ENCODE data around the gene GSE1.

Gene GSE1

GRCh38 chr16:85659336-85659735 is 46.2 kb downstream of the GSE1 start:
- TF ChIP-seq CTCF (IDR thresholded peaks at IDR 0.05; ENCODE audit: extremely low read depth, missing control alignments): no peak
- DNase-seq (ENCODE audit: low spot score): no peak

GRCh38 chr16:85659805-85660511 is 46.8 kb downstream of the GSE1 start:
- DNase-seq (ENCODE audit: low spot score): peak; percentile 91

GRCh38 chr16:85660843-85661739 is 48.0 kb downstream of the GSE1 start:
- DNase-seq (ENCODE audit: low spot score): peak; percentile 21
- no peak for TF ChIP-seq CTCF (IDR thresholded peaks at IDR 0.05; ENCODE audit: extremely low read depth, missing control alignments)

More at GRCh38 chr16:85659805-85660511, 46.8 kb downstream of the GSE1 start:
- peak; percentile 93 for TF ChIP-seq CTCF (IDR thresholded peaks at IDR 0.05; ENCODE audit: extremely low read depth, missing control alignments)

- peak; percentile 24 for DNase-seq (ENCODE audit: low spot score)
- TF ChIP-seq CTCF (IDR thresholded peaks at IDR 0.05; ENCODE audit: extremely low read depth, missing control alignments): no peak
These were observed 48.8 kb downstream of the GSE1 start for GRCh38 chr16:85661740-85662481.

GRCh38 chr16:85662482-85662812 is 49.3 kb downstream of the GSE1 start:
- no peak for DNase-seq (ENCODE audit: low spot score)
- TF ChIP-seq CTCF (IDR thresholded peaks at IDR 0.05; ENCODE audit: extremely low read depth, missing control alignments): no peak

- no peak for DNase-seq (ENCODE audit: low spot score)
- TF ChIP-seq CTCF (IDR thresholded peaks at IDR 0.05; ENCODE audit: extremely low read depth, missing control alignments): no peak
These were observed 50.1 kb downstream of the GSE1 start for GRCh38 chr16:85662976-85663830.
